HG03097 (cell line): ENCODE measurements around the gene C10orf62.

Experiments
- ATAC-seq: cut with Tn5 transposase; IDR thresholded peaks from one replicate; pipeline ENCODE4 v1.9.1; 2021; ENCODE audit not compliant: unreplicated experiment, low FRiP score

C10orf62 gene

DNA sequence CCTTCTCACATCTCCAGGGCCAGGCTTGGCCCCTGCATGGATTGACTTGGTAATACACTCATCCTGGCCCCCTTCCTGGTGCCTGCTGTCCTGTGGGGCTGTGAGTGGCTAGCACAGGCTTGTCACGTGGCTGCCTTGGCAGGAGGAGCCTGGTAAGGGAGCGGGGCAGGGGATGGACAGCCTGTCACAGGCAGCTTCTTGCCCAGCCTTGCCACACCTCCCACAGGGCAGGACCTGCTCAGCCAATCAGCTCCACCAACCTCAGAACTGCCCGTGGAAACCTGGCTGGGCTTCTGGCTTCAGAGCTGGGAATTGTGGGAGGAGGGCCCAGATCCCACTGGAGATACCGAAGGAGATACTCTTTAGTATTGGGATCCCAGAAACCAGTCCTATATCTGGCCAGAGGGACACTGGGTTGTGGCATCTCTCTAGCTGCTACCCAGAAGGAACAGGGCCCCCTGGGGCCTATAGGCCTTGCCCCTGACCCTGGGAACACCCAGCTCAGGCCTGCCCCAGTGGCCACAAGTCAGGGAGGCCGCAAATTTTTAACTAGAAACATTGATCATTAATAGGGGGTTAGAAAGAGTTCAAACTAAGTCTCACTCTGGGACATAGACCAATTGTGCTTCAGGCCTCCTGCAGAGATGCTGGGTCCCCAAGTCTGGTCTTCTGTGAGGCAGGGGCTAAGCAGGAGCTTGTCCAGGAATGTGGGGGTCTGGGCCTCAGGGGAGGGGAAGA is 5.3 kb upstream of the C10orf62 start, which contains the start of gene HOGA1:
HOGA1 (plus strand) TSS at position 330 of the 738 bp plus-strand sequence; CDS start at position 645, 315 bp downstream.
- ATAC-seq: no peak

DNA sequence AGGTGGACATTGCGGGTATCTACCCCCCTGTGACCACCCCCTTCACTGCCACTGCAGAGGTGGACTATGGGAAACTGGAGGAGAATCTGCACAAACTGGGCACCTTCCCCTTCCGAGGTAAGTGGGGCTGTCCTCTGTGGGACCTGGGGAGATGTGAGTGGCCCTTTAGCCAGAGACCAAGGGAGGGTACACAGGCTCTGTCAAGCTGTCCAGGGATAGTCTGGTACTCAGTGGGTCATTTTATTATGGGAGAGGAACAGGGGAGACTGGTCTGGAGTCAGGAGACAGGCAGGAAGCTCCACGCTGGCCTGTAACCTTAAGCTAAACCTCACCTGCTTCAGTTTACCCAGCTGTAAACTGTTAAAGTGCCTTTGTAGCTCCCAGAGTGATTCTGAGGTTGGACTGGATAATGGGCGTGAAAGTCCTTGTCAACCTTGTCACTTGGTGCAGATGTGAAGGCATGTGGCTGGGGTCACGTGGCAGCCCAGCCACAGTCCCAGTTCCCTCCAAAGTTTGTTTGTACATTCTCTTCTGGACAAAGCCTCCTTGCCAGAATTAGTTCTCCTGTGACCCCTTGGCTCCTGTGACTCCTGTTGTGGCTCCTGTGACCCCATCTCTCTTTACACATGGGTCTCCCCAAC is 4.6 kb upstream of the C10orf62 start:
- ATAC-seq: no peak

DNA sequence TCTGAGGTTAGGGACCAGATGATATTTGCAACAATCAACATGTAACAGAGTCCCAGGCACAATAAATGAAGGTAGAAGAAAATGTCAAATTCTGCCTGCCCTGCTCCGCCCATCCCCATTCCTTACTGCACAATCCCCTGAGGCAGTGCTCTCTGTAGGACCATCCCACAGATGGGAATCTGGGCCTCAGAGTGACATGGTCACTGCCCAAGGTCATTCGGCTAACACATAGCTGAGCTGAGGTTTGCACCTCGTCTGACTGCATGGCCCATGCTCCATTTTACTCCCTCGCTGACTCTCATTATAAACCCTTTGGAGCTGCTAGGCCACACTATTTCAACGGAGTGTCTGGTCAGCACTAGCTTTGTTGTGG is 4.1 kb upstream of the C10orf62 start:
- ATAC-seq: no peak

DNA sequence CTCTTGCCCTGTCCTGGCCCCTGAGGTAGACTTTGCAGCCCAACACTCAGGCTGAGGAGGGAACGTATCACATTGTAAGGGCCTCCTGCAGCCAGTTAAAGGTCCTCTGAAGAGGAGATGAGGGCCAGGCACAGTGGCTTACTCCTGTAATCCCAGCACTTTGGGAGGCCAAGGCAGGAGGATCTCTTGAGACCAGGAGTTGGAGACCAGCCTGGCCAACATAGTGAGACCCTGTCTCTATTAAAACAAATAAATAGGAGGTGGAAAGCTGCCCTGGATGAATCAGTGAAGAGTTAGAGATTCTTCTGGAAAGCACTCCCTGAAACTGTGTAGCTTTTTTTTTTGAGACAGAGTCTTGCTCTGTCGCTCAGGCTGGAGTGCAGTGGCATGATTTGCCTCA is 2.3 kb upstream of the C10orf62 start:
- ATAC-seq: no peak

DNA sequence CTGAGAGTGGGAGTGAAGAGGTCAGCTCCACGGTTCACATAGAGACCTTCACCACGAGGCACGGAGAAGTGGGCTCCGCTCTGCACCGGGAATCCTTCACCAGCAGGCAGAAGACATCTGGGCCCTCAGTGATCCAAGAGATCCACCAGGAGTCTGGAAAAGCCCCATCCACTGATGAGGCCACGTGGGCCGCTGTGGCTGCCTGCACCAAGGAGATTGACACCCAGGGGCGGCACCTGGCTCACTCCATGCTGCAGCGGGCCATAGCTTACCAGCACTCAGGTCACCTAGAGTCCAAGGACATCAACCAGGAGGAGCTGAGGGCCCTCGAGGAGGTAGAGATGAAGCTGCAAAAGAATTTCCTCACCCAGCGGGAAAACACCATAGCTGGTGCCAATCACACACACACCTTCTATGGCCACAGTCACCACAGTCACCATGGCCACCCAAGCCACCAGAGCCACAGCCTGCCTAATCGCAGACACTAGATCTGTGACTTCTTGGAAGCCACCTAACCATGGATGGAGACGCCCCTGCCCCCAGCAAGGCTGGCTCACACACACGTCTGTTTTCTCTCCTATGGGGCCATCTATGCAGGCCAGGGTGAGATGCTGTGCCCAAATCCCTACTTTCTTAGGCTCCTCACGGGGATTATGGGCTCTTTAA is 694 bp downstream of the C10orf62 start:
- ATAC-seq: no peak

DNA sequence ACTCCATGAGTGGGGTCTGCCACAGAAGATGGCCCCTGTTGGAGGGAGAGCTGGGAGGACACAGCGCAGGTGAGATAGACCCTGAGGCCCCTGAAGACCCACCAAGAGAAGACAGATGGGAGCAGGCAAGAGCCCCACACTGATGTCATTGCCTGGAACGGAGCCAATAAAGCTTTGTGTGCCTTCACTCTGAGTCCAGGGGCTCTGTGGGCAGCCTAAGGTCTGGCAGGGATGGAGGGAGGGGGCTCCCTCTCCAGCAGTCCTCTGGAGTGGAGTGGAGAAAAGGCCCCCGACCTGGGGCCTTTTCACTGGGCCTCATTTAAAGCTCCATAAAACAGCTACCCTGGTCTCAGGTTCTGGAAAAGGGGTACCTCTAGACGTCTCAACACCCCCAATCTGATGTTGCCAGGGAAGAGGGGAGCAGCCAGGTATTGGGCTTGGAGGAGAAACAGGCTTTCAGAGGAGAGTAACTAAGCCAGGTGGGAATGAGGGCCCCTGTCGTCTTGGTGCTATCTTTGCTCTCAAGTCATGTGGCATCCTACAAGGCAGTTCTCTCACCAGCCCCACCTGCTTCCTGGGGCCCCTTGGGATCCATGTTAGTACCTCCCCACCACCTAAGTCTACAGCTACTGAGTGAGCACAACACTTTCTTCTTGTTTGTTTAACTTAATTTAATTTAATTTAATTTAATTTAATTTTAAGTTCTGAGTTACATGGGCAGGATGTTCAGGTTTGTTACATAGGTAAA is 1.4 kb downstream of the C10orf62 start:
- ATAC-seq: no peak

DNA sequence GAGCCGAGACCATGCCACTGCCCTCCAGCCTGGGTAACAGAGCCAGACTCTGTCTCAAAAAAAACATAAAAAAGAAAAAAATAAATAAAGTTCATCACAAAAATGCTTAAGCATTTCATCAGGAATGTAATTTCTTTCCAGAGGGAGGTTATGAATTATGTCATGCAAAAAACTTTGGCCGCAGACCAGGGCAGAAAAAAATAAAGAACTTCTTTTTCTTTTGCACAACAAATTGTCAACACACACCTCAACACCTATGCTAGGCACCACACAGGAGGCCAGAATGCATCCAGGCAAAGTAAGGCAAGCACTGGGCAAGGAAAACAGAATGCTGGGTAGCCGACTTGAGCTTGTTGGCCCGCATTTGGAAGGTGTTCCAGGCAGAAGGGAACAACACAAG is 3.9 kb downstream of the C10orf62 start:
- no peak for ATAC-seq

DNA sequence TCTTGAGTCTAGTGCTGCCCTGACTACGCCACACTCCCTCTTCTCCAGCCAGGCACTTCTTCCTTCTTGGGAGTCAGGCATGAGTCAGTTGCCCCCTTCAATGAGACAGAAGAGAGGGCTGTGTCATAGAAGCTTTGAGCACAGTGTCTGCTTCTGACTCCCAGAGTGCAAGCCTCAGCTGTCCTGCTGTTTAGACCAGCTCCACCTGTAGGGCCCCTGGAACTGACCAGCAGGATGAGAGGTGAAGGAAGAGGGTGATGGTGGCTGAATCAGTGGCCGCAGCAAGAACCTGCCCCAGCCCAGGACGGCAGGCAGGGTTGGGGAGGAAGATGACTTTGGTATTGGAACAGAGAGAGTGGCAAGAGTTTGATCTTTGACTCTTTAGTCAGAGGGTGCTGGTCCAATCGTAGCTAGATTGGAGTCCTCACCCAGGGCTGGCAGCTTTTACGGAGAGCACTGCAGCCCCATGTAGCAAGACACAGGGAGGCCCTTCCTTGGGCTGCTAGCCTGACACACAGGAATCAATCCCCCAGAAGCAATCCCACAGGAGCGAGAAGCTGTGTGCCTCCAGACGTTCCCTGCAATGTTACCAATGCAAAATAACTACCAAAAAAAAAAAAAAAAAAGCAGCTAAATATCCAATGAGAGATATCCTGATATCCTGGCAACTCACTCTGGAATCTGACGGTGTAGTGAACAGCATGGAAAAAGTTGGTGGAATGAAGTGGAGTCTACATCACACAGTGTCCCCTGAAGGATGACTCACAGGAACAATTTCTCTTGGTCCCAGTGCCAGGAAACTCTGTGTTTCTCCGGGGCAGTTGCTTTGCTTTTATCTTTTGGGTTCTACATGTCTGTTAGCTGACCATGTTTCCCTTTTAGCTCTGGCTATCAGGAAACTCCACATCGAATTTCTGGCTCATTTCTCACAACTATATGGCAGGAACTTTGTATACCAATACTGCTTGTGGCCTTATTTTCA is 6.9 kb downstream of the C10orf62 start:
- ATAC-seq: no peak

DNA sequence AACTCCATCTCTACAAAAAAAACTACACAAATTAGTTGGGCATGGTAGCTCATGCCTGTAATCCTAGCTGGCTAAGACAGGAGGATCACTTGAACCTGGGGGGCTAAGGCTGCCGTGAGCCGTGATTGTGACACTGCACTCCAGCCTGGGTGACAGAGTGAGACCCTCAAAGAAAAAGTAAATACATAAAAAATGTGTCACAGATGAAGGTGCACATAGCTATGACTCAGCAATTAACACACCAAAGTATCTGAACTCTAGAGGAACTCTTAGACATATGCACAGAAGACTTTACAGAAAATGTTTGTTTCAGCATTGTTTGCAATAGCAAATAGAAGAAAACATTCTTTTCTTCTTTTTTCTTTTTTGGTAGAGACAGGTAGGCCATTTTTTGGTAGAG is 8.3 kb downstream of the C10orf62 start:
- no peak for ATAC-seq

DNA sequence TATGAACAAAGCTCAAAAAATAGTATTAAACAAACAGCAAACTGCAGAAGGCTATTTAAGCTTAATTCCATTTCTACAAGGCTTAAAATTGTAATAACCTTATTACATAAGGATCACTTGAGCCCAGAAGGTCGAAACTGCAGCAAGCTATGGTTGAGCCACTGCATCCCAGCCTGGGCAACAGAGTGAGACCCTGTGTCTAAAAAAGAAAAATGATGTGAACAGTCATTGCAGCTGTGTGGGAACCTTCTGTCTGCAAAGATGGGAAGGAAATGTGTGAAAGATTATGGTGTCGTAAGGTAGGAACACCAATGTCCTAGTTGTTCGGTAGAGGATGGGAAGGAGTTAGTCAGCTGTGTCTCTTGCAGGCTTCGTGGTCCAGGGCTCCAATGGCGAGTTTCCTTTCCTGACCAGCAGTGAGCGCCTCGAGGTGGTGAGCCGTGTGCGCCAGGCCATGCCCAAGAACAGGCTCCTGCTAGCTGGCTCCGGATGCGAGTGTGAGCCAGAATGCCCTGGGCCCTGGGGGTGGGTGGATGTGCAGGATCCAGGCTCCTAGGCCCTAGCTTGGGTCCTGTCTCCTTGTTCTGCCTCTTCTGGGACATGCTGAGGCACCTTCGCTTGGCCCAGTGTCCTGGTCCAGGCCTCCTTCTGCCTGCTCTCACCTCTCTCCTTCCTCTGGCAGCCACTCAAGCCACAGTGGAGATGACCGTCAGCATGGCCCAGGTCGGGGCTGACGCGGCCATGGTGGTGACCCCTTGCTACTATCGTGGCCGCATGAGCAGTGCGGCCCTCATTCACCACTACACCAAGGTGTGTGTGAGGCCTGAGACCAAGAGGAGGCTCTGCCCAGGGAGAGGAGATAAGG is 9.1 kb downstream of the C10orf62 start:
- no peak for ATAC-seq

DNA sequence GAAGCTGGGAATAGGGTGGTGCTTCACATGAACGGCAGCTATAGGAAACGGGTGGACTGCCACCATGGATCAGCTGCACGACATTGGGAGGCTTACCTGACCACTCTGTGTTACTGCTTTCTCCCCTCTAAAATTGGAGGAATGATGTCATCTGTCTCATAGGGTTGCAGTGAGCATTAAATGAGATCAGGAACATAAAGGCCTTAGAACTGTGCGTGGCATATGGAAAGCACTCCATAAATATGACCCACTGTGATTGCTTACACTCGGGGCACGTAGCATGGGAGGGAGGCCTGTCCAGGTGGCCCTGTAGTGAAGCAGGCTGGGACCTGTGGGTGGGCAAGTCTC is 9.7 kb downstream of the C10orf62 start:
- ATAC-seq: no peak

DNA sequence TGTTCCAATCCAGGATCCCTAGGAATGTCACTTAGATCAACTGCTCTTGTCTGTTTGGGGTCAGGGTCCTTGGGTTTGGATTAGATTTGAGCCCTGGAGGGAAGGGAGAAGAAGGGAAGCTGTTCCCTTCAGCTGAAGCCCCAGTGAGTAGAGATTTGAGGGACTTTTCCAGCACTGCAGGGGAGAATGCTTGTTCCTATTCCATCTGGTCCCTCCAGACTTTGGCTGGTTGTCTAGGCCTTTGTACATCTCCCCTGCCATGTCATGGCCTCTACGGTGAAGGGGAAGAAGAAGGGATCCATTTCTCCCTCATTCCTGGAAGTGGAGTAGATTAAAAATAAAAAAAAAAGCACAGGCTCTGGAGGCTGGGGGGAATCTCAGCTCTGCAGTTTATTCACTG is 11.1 kb downstream of the C10orf62 start:
- no peak for ATAC-seq

DNA sequence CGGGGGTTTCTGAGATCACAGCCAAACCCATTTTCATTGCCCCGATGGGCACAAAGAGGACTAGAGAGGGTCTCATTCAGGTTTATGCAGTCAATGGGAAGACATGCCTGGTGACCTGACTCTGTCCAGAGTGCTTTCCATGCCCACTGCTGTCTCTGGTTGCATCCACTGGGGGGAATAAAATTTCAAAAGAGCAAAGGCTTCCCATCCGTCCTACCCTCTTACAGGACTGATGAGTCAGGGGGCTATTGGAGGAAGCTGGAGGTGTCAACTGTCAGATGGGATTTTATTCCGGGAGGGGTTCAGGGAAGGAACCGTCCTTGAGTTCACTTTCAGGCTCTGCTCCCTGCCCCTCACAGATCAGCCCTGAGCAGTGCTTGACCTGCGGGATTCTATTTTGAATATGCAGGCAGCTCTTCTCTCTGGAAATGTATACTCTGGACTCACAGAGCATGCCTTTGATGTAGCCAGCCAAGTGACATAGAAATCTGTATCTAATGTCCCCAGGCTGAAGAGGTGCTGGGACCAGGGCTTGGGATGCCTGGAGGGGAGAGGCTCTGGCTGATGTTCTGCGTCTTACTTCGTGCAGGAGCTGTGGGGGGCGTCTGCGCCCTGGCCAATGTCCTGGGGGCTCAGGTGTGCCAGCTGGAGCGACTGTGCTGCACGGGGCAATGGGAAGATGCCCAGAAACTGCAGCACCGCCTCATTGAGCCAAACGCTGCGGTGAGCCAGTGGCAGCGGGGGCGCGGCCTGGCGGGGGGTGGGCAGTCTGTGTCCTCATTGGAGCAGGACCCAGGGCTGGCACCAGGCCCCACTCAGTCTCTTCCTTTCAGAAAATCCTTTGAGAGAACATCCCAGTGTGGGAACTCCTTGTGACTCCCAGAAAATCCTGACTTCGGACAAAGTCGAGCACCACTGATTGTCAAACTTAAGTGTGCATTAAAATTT is 12.0 kb downstream of the C10orf62 start:
- ATAC-seq: no peak

DNA sequence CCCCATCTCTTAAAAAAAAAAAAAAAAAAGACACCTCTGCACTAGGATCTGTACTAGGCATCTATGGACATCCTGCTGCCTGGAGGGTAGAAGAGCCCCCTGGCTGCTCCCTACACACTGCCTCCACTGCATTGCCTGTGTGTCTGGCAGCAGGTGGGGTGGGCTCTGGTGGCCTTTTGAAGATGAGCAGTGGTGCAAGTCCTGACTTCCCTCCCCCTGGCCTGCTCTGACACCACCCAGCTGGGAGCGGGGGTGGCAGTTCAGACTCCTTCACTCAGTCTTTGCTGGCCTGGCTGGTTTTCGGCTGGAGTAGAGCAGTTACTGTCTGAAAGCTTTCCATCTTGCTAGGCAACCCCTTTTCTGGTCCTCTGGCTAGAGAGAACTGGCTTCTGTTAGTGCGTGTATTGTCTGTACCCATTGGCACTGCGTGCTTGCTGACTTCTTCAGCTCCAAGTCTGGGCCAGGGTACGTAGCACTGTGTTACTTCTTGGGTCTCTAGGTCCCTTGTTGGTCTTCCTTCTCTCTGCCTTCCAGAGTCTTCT is 17.6 kb downstream of the C10orf62 start:
- ATAC-seq: no peak

DNA sequence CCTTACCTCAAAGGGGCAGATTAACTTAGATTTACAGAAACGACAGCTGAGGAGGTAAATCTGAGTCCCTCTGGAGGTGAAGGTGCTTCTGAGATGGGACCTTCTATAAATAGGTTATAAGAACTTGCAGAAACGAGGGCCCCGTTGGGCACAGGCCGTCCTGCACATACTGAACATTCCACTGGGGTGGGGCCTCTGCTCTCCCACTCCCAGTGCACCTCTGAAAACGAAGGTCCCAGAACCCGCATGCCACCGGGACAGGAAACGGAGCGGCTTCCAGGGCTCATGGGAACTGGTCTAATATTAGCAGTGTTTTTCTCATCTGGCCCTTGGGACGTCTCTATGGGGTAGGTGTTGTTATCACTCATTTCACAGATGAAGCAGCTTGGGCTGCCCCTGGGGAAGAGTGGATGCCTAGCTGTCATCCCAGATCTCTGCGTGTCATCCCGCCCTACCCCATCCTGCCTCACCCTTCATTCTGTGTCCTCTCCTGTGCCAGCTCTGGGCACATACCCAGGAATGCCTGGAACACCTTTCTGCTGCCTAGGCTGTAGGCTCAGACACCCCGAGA is 19.6 kb downstream of the C10orf62 start:
- no peak for ATAC-seq

DNA sequence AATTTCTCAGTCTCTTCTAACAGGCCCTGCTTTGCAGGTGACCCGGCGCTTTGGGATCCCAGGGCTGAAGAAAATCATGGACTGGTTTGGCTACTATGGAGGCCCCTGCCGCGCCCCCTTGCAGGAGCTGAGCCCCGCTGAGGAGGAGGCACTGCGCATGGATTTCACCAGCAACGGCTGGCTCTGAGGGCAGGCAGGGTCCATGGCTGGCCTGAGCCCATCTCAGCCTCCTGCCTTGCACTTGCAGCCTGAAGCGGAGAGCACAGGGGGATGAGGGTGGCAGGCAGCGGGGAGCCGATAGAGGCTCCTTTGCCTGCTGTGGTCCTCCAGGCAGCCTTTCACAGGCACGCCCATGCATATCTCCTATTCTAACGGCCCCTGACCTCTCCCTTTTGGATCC is 22.0 kb downstream of the C10orf62 start:
- no peak for ATAC-seq

DNA sequence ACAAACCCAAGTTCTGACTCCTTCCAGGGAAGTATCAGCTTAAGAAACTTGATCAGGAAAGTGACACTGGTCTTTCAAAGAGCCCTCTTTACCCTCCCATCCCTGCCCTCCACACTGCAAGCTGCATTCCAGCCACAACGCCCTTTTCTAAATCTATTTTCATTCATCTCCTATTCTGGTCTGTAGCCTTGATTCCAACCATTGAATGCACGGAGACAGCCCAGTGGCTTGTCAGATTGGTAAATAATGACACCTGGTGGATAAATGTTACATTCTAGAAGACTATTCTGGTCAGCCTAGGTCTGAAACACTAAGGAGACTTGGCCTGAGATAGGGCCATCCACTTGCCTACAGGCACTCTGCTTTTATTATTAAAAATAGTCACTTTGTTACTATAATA is 22.9 kb downstream of the C10orf62 start:
- no peak for ATAC-seq
